NT2/D1 (cell line): ENCODE data around the gene NUP35.

Experiments used
- SUZ12 ChIP-seq: IDR thresholded peaks from 2 replicates; pipeline ENCODE4 v1.6.1; 2011; ENCODE audit not compliant: insufficient read length, insufficient read depth; ENCODE audit errors: extremely low read depth
- YY1 ChIP-seq: IDR thresholded peaks from 2 replicates; pipeline ENCODE4 v1.6.1; 2011; ENCODE audit not compliant: insufficient read length, insufficient read depth

DNA sequence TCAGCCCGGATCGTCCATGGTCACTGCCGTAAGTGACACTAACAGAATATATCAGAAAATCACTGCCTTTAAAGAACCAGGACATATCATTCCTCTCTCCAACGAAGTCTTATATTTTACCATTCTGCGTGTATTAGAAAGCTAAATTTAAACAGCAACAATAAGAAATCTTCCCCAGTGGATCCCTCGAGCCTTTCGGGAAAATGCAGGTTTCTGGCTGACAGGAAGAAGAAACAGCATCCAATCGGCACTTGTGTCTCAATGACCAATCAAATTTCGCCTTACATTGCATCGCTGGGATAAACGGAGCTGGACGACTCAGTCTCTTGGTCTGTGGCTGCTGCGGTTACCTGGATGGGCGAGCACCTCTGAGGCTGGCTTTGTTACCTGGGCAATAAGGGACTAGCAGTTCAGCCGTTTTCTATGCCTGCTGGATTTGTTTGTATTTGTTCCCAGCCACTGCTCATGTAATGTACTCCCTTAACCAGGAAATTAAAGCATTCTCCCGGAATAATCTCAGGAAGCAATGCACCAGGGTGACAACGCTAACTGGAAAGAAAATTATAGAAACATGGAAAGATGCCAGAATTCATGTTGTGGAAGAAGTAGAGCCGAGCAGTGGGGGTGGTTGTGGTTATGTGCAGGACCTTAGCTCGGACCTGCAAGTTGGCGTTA lies 45.6 kb upstream of the NUP35 start, which contains the start of gene DUSP19:
- TF ChIP-seq SUZ12, result no peak
- no peak for TF ChIP-seq YY1
